ENCODE measurements around the gene ADAMTS12. TPM values are rescaled to one million over a fixed set of nuclear protein-coding genes. Genes with fewer than 3 reads are reported as not detected.

ADAMTS12 gene
- total and polyA plus RNA-seq, 2 donors (not counting 1 experiment from before 2014, with no cell fraction given): 10.7 to 44.8 TPM

- Histone ChIP-seq H3K9ac (ENCODE audit: insufficient read depth, low read length) (no peak overlapping the region), H3K4me3 (replicated peaks in 1 of 4; ENCODE audit: control extremely low read depth in 1 of 4, insufficient read depth in 1 of 4, low read depth in 3 of 4, low read length in 4 of 4) (no peak overlapping the region), H3K27ac (ENCODE audit: insufficient read depth, low read length) (no peak overlapping the region), H3K36me3 (ENCODE audit: control insufficient read depth, insufficient read depth, low read length) (peaks cover 2% of the 10 kb centered on the region), H2AFZ (ENCODE audit: low read length) (no peak overlapping the region), H3K79me2 (ENCODE audit: control insufficient read depth, insufficient read depth, low read length) (no peaks in the 10 kb centered on the region), H3K4me2 (ENCODE audit: extremely low read depth, insufficient read depth, low read length) (no peak overlapping the region), H3K9me3 (ENCODE audit: control insufficient read depth, insufficient read depth, low read depth, low read length) (no peaks in the 10 kb centered on the region), H3K27me3 (ENCODE audit: control insufficient read depth, insufficient read depth, low read length) (no peaks in the 10 kb centered on the region), H4K20me1 (ENCODE audit: control insufficient read depth, extremely low read depth, insufficient read depth, low read length) (no peaks in the 10 kb centered on the region), H3K4me1 (ENCODE audit: control insufficient read depth, extremely low read depth, insufficient read depth, low read length) (no peaks in the 10 kb centered on the region)
- DNase-seq (ENCODE audit: low read depth in 2 of 2): peak; percentile 29 to 72
- TF ChIP-seq CTCF (conservative IDR thresholded peaks at IDR 0.05 in 1 of 2, IDR thresholded peaks at IDR 0.05 in 1 of 2; ENCODE audit: low read depth in 1 of 2, low read length in 2 of 2) (no peak), EZH2 (IDR thresholded peaks at IDR 0.05; ENCODE audit: low read length, missing control alignments) (no peak)
Observed at GRCh38 chr5:33662722-33663427, 228.9 kb downstream of the ADAMTS12 start.

GRCh38 chr5:33659526-33660169 is 232.1 kb downstream of the ADAMTS12 start:
- H3K79me2 ChIP-seq (ENCODE audit: control insufficient read depth, insufficient read depth, low read length): no peaks in the 10 kb centered on the region
- H3K4me1 ChIP-seq (ENCODE audit: control insufficient read depth, extremely low read depth, insufficient read depth, low read length): no peaks in the 10 kb centered on the region
- H3K9me3 ChIP-seq (ENCODE audit: control insufficient read depth, insufficient read depth, low read depth, low read length): no peaks in the 10 kb centered on the region
- H3K4me3 ChIP-seq (replicated peaks in 1 of 4; ENCODE audit: control extremely low read depth in 1 of 4, insufficient read depth in 1 of 4, low read depth in 3 of 4, low read length in 4 of 4): no peak overlapping the region
- DNase-seq (ENCODE audit: low read depth in 2 of 2): peak in 1 of 2 donors; percentile 9
- H3K36me3 ChIP-seq (ENCODE audit: control insufficient read depth, insufficient read depth, low read length): peaks cover 5% of the 10 kb centered on the region
- TF ChIP-seq CTCF (conservative IDR thresholded peaks at IDR 0.05 in 1 of 2, IDR thresholded peaks at IDR 0.05 in 1 of 2; ENCODE audit: low read depth in 1 of 2, low read length in 2 of 2) (no peak), EZH2 (IDR thresholded peaks at IDR 0.05; ENCODE audit: low read length, missing control alignments) (no peak)
- H3K9ac ChIP-seq (ENCODE audit: insufficient read depth, low read length): no peak overlapping the region
- H3K4me2 ChIP-seq (ENCODE audit: extremely low read depth, insufficient read depth, low read length): no peak overlapping the region
- H3K27ac ChIP-seq (ENCODE audit: insufficient read depth, low read length): no peak overlapping the region
- H4K20me1 ChIP-seq (ENCODE audit: control insufficient read depth, extremely low read depth, insufficient read depth, low read length): no peaks in the 10 kb centered on the region
- no peak overlapping the region for H2AFZ ChIP-seq (ENCODE audit: low read length)
- H3K27me3 ChIP-seq (ENCODE audit: control insufficient read depth, insufficient read depth, low read length): no peaks in the 10 kb centered on the region

- no peak overlapping the region for H3K4me3 ChIP-seq (replicated peaks in 1 of 4; ENCODE audit: control extremely low read depth in 1 of 4, insufficient read depth in 1 of 4, low read depth in 3 of 4, low read length in 4 of 4)
- TF ChIP-seq EZH2 (IDR thresholded peaks at IDR 0.05; ENCODE audit: low read length, missing control alignments) (no peak), CTCF (conservative IDR thresholded peaks at IDR 0.05 in 1 of 2, IDR thresholded peaks at IDR 0.05 in 1 of 2; ENCODE audit: low read depth in 1 of 2, low read length in 2 of 2) (no peak)
- peak in 1 of 2 donors; percentile 49 for DNase-seq (ENCODE audit: low read depth in 2 of 2)
- H3K36me3 ChIP-seq (ENCODE audit: control insufficient read depth, insufficient read depth, low read length): peaks cover 5% of the 10 kb centered on the region
- H3K27me3 ChIP-seq (ENCODE audit: control insufficient read depth, insufficient read depth, low read length): no peaks in the 10 kb centered on the region
- no peaks in the 10 kb centered on the region for H3K79me2 ChIP-seq (ENCODE audit: control insufficient read depth, insufficient read depth, low read length)
- H3K27ac ChIP-seq (ENCODE audit: insufficient read depth, low read length): no peak overlapping the region
- H3K4me2 ChIP-seq (ENCODE audit: extremely low read depth, insufficient read depth, low read length): no peak overlapping the region
- H2AFZ ChIP-seq (ENCODE audit: low read length): no peak overlapping the region
- H3K9ac ChIP-seq (ENCODE audit: insufficient read depth, low read length): no peak overlapping the region
- no peaks in the 10 kb centered on the region for H3K4me1 ChIP-seq (ENCODE audit: control insufficient read depth, extremely low read depth, insufficient read depth, low read length)
- no peaks in the 10 kb centered on the region for H3K9me3 ChIP-seq (ENCODE audit: control insufficient read depth, insufficient read depth, low read depth, low read length)
- H4K20me1 ChIP-seq (ENCODE audit: control insufficient read depth, extremely low read depth, insufficient read depth, low read length): no peaks in the 10 kb centered on the region
Observed at GRCh38 chr5:33657804-33658440, 233.9 kb downstream of the ADAMTS12 start.
